HG03565 (cell line): Measurements from ENCODE around the gene MAPK11.

ENCODE experiments used
- ATAC-seq: cut with Tn5 transposase; IDR thresholded peaks from one replicate; pipeline ENCODE4 v1.9.1; 2021; ENCODE audit warnings: mild to moderate bottlenecking, moderate library complexity; ENCODE audit not compliant: unreplicated experiment

MAPK11 gene

DNA sequence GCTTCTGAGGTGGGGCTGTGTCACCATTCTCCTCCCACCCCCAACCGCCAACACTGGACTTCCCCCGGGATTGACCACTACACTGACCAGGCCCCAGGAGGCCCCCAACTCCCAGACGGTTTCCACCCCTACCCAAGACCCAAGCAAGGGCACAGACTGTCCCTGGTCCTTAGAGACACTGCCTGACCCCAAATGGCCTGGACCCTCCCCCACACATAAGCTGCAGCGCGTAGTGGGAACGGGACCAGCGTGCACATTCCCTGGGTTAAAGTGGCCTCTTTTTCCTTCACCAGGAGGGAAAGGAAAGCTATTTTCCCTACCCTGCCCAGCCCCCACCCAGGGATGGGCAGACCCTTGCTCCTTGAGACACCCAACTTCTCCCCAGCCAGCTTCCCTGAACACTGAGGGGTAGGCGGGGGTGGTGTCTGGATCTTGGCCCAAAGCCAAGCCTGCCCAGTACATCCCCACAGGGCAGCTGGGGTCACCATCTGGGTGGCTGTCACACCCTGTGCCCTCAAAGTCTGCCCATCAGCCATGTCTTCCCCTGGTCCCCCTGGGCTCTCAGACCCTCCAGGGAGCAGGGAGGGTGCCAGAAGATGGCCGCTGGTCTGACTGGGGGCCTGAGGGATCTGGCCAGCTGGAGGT is 7.1 kb downstream of the MAPK11 start:
- no peak for ATAC-seq

GRCh38 chr22:50262460-50262911 is 7.7 kb downstream of the MAPK11 start:
- no peak for ATAC-seq

GRCh38 chr22:50261615-50262459 is 8.3 kb downstream of the MAPK11 start, which contains the start of gene MAPK12:
TSS of gene MAPK12 (minus strand) at chr22:50261683. CDS start at chr22:50261509, 174 bp downstream.
- no peak for ATAC-seq

DNA sequence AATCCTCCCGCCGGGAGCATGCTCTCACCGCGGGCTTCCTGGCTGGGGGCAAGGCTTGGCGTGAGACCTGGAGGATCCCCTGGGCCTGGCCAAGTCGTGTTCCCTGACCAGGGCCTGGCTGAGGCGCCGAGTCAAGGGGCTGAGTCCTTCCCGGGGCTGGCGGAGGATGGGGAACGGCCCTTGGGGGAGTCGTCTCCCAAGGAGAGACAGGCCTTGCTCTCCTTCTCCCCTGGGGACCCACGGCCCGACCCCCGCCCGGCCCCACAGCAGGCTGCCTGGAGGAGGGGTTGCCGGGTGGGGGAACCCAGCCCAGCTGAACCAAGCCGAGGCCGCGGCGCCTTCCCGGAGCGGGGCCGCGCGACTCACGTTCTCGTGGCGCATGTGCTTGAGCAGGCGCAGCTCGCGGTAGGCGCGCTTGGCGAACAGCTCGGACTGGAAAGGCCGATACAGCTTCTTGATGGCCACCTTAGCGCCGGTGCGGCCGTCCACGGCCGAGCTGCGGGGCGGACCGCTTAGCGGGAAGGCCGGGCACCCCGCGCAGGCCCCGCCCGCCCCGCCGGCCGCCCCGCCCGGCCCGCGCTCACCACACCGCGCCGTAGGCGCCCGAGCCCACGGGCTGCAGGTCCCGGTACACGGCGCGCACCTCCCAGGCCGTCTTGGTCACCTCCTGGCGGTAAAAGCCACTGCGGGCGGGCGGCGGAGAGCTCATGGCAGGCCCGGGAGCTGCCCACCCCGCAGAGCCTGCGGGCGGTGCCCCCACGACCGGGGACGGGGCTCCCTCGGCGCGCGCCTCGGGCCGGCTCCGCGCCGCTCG is 9.2 kb downstream of the MAPK11 start:
- ATAC-seq, result no peak

DNA sequence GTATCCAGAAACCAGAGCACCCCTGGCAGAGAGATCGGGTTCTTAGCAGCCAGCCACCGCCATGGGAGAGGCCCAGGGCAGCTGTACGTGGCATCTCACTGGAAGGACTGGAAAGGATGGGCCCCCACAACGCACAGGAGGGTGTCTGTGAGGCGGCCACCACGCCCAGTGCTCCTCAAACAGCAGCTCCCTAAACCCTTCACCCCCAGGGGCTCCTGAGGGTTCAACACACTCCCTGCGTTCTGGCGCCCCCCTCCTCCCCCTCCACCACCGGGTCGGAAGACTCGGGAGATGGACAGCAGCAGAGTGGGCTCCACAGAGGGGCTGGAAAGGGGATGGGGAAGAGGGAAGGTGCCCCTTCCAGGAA is 9.8 kb downstream of the MAPK11 start:
- no peak for ATAC-seq

DNA sequence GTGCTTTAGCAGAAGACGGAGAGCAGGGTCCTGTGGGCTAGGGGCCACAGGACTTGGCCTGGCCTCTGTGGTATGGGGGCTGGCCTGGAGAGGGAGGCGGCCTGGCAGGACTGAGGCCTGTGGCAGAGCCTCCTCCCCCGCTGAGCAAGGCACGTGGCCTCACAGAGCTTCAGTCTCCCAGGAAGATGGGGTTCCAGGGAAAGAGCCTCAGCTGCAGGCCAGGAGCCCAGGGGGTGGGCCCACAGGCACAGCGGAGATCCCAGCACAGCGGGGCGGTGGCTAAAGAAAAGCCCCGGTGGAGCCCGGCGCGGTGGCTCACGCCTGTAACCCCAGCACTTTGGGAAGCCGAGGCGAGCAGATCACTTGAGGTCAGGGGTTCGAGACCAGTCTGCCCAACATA is 10.9 kb downstream of the MAPK11 start:
- ATAC-seq, result no peak

DNA sequence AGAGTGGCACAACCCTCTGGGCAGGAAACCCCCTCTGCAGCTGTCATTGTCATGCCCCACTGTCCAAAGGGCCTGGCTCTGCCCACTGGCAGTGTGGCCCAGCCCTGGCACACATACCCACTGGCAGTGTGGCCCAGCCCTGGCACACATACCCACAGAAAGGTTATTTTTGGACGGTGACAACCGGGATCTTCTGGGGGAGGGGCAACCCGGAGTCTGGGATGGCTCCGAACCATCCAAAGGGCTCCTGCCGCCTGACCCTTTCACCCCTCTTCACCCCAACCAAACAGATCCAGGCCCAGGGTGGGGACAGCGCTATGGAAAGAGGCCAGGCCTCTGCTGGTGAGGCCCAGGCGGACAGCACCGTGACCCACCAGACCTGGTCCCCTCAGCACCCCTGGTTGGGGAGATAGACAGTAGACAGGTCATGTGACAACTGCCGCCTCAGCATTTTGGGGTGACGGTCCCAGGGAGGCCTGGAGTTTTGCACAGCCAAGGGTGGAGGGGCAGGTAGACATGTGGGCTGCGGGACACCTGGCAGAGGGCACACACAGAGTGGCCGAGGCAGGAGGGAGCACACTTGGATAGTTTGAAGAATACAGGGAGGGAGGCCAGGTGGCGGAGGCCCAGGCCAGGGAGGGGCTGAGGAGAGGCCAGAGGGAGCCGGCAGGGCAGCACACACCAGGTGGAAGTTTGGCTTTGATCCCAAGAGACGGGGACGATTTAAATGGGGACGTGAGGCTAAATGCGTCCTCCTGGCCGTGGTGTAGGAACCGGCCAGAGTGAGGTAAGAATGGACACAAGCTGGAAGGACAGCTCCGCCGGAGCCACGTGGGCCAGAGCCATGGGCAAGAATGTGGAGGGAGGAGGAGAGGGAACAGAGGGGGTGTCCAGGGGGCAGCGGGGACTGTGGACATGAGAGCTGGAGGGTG is 11.6 kb downstream of the MAPK11 start:
- no peak for ATAC-seq

DNA sequence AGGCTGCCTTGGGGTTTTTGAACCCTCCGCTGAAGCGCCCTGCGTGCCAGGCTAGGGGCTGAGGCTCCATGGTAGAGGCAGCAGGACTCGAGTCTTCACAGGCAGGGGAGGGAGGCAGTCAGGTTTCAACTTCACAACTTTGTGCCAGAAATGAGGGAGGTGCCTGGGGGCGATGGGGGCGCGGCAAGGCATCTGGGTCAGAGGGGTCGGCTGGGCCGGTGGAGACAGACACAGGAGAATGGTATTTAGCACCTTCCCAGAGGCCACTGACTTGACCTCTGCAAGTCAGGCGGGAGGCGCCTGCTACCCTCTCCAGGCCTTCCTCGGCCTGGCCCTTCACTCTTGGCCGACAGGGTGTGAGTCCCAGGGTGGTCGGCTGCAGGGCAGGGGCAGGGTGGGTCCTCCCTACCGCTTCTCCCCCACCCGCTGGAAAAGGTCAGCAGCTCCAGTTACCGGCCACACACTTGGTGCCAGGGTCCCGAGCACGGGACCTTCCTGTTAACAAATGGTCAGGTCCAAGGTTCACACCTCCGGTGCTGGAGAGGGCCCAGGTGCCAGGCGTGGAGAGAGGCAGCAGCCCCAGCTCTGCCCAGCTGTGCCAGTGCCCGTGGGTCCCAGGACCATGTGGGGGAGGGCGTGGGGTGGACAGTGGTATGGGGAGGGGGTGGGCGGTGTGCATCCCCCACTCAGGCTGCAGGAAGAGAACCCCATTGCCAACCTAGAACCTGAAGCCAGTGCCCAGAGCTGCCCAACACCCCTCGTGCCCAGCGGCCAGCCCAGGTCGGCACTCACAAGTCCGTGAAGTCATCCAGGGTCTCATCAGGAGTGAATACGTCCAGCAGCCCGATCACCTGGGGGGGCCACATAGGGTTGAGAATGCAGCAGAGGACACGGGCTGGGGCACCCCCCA is 12.5 kb downstream of the MAPK11 start:
- ATAC-seq, result no peak

- ATAC-seq, result no peak
These were observed 13.1 kb downstream of the MAPK11 start for GRCh38 chr22:50257041-50257440.

DNA sequence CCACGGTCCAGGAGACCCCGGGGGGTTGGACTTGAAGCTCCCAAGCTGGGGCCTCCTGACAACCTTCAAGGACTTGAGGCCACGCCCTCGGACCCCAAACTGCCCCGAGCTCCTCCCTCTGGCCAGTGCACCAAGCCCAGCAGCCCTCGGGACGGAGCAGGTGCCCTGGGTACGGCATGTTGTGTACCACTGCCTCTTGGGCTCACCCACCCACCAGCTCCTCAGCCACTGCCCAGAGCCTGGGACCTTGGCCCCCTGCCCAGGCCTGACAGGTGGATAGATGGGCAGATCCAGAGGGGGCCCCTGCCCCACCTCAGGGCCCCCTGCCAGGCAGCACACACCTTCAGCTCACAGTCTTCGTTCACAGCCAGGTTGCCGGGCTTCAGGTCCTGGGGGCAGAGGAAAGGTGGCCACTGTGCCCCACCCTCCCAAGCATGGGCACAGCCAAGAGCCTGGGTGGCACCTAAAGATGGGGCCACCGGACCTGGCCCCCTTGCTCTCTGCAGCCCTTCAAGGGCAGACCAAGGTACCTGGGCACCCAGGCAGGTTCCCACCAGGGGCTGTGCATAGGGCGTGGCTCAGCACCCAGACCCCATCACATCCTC is 13.8 kb downstream of the MAPK11 start:
- no peak for ATAC-seq

DNA sequence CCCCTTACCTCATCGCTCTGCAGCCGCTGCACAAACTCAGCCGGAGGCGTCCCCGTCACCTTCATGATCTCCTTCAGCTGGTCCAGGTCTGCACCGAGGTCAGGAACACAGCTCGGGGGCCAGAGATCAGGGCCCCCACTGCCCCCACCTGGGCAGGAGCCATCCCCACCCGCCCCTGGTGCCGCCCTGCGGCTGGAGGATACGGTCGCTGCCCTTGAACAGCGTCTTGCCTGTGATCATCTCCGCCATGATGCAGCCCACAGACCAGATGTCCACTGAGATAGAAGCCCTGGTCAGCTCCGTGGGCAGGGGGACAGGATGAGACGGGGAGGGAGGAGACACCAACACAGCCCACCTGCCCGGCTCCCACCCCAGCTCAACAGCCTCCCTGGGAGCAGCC is 14.6 kb downstream of the MAPK11 start:
- no peak for ATAC-seq

GRCh38 chr22:50255099-50255498 is 15.1 kb downstream of the MAPK11 start:
- ATAC-seq, result no peak

DNA sequence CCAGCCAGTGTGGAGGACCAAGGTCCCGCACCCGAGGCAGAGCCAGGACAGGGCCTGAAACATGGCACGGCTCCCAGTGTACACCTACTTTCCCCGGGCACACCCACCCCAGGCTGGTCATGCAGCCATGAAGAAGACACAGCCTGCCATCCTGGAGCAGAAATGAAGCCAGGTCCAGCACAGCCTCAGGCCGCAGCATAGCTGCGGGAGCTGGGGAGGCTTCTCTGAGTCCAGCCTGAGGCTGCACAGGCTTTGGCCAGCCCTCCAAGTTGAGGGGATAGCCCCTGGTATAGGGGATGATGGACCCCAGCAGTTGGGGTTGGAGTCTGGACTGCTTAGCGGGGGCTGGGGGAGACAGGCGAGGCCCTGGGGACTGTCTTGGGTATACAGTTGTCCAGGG is 16.2 kb downstream of the MAPK11 start:
- ATAC-seq, result no peak

GRCh38 chr22:50253046-50253915 is 16.9 kb downstream of the MAPK11 start:
- ATAC-seq, result no peak

DNA sequence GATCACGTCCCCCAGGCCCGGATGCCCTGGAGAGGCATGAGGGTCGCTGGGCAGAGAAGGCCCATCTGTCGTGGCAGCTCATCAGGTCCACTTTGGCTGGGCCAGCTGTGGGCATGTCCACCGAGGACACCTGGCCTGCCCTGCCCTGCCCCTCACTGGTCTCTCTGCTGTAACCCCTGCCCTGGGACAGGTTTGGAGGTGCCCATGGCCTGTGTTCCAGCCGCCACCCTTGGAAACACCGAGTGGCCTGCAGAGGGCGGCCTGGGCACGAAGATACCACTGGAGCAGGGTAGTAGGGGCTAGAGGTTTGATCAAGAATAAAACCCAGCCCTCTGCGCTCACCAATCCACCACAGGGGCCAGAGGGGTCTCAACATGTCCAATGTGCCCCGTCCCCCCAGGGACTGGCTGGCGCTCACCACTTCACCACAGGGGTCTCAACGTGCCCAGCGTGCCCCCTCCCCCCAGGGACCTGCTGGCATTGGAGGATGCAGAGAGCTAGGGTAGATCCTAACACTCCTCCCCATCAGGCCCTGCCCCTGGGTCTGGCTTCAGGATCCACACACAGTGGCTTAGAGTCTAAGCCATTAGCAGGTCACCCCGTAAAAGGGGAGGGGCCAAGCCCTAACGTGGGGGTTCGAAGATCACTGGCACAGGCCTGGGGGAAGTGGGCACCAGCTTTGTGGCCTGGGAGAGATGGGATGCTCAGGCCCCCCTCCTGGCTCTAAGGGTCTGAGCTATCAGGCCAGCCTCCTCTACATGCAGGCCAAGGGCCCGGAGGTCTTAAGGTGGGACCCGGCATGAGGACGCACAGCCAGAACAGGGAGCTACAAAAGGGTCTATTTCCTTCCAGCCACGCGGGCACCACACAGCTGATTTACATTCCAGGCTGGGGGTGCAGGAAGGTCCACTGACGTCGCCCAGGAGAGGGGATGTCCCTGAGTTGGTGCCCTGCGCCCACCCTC is 17.8 kb downstream of the MAPK11 start:
- ATAC-seq, result no peak

GRCh38 chr22:50251477-50252081 is 18.6 kb downstream of the MAPK11 start:
- ATAC-seq, result no peak
